HepG2 (cell line): ENCODE data around the gene DOCK2.

Experiments
- RFX5 ChIP-seq: IDR thresholded peaks from 2 replicates; pipeline ENCODE4 v1.6.1; 2011; ENCODE audit warnings: low read depth, low read length, improper control_type of control experiment
- SALL1 ChIP-seq: sonication (generic); formaldehyde crosslinking; IDR thresholded peaks from 2 replicates; pipeline ENCODE4 v1.8.0; 2022; ENCODE audit warnings: mild to moderate bottlenecking, missing genetic modification reagents
- TBP ChIP-seq: sonication (generic); formaldehyde crosslinking; IDR thresholded peaks from 2 replicates; pipeline ENCODE4 v1.5.0; 2020; ENCODE audit warnings: missing genetic modification reagents
- TF ChIP-seq, protein P1 (sequence below): sonication (generic); formaldehyde crosslinking; IDR thresholded peaks from 2 replicates; pipeline ENCODE4 v1.5.0; 2020; ENCODE audit warnings: mild to moderate bottlenecking, missing genetic modification reagents, borderline replicate concordance
- TF ChIP-seq, protein P2 (sequence below): IDR thresholded peaks from 2 replicates; pipeline ENCODE4 v1.6.1; 2012; ENCODE audit warnings: inconsistent platforms
- TF ChIP-seq, protein P3 (sequence below): sonication (generic); formaldehyde crosslinking; IDR thresholded peaks from 2 replicates; pipeline ENCODE4 v1.5.0; 2020; ENCODE audit warnings: mild to moderate bottlenecking, missing genetic modification reagents, moderate library complexity

DNA sequence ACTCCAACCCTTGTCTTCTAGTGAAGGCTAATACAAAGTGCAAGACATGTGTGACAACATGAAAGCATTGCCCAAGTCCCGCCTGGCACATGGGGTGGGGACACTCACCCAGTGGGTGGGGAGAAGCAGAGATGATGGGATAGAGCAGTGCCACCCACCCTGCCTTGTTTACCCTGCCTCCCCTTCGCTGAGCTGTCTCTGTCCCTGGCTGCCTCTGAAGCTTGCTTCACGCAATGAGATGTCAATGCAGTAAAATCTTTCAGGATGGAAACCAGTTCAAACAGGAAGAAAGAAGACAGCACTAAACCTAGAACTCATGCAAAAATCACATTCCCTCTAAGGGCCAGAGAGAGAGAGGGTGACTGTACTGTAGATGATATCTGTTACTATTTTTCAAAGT lies 195.2 kb downstream of the DOCK2 start:
- TF ChIP-seq, protein P1, sequence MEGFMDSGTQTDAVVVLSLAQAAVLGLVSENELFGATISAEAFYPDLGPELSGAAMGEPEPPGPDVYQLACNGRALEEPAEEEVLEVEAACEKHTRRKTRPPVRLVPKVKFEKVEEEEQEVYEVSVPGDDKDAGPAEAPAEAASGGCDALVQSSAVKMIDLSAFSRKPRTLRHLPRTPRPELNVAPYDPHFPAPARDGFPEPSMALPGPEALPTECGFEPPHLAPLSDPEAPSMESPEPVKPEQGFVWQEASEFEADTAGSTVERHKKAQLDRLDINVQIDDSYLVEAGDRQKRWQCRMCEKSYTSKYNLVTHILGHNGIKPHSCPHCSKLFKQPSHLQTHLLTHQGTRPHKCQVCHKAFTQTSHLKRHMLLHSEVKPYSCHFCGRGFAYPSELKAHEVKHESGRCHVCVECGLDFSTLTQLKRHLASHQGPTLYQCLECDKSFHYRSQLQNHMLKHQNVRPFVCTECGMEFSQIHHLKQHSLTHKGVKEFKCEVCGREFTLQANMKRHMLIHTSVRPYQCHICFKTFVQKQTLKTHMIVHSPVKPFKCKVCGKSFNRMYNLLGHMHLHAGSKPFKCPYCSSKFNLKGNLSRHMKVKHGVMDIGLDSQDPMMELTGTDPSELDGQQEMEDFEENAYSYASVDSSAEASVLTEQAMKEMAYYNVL, result no peak
- TF ChIP-seq TBP (no peak), RFX5 (no peak), SALL1 (no peak)
- TF ChIP-seq, protein P2, sequence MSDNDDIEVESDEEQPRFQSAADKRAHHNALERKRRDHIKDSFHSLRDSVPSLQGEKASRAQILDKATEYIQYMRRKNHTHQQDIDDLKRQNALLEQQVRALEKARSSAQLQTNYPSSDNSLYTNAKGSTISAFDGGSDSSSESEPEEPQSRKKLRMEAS, result no peak
- TF ChIP-seq, protein P3, sequence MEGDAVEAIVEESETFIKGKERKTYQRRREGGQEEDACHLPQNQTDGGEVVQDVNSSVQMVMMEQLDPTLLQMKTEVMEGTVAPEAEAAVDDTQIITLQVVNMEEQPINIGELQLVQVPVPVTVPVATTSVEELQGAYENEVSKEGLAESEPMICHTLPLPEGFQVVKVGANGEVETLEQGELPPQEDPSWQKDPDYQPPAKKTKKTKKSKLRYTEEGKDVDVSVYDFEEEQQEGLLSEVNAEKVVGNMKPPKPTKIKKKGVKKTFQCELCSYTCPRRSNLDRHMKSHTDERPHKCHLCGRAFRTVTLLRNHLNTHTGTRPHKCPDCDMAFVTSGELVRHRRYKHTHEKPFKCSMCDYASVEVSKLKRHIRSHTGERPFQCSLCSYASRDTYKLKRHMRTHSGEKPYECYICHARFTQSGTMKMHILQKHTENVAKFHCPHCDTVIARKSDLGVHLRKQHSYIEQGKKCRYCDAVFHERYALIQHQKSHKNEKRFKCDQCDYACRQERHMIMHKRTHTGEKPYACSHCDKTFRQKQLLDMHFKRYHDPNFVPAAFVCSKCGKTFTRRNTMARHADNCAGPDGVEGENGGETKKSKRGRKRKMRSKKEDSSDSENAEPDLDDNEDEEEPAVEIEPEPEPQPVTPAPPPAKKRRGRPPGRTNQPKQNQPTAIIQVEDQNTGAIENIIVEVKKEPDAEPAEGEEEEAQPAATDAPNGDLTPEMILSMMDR (CRISPR knock-in tag), result no peak
